Smooth muscle cell (in vitro differentiated cells): ENCODE measurements around the gene SEMG1. TPM values are rescaled to one million over a fixed set of nuclear protein-coding genes. Genes with fewer than 3 reads are reported as not detected.

Experiments
- DNase-seq: peaks from one replicate; lab custom pipeline; 2025; ENCODE audit not compliant: unreplicated experiment; lab: John Stamatoyannopoulos, UW
- H2AFZ ChIP-seq: fragments of 200-600 bp; sonication (generic); 2 replicates; pipeline ENCODE4 v1.6.0; 2016; ENCODE audit warnings: antibody characterized with exemption, low read depth, mild to moderate bottlenecking
- H3F3A ChIP-seq: fragments of 200-600 bp; sonication (generic); 2 replicates; pipeline ENCODE4 v1.6.0; 2017; ENCODE audit warnings: antibody characterized with exemption, low read depth
- H3K27ac ChIP-seq: fragments of 200-600 bp; sonication (generic); 2 replicates; pipeline ENCODE4 v1.5.1; 2016; ENCODE audit warnings: low read depth, mild to moderate bottlenecking
- H3K27me3 ChIP-seq: fragments of 200-600 bp; sonication (generic); 2 replicates; pipeline ENCODE4 v1.6.1; 2016; ENCODE audit warnings: low read depth, mild to moderate bottlenecking
- H3K36me3 ChIP-seq: fragments of 200-600 bp; sonication (generic); 2 replicates; pipeline ENCODE4 v1.5.1; 2016; ENCODE audit warnings: low read depth
- H3K4me1 ChIP-seq: fragments of 200-600 bp; sonication (generic); 2 replicates; pipeline ENCODE4 v1.5.1; 2016; ENCODE audit warnings: low read depth
- H3K4me2 ChIP-seq: fragments of 200-600 bp; sonication (generic); 2 replicates; pipeline ENCODE4 v1.6.0; 2016; ENCODE audit warnings: mild to moderate bottlenecking
- H3K4me3 ChIP-seq: fragments of 200-600 bp; sonication (generic); 2 replicates; pipeline ENCODE4 v1.5.1; 2016; ENCODE audit warnings: mild to moderate bottlenecking
- H3K79me2 ChIP-seq: fragments of 200-600 bp; sonication (generic); 2 replicates; pipeline ENCODE4 v1.6.0; 2016; ENCODE audit warnings: low read depth, mild to moderate bottlenecking
- H3K9ac ChIP-seq: fragments of 200-600 bp; sonication (generic); 2 replicates; pipeline ENCODE4 v1.6.0; 2016; ENCODE audit warnings: low read depth
- H3K9me3 ChIP-seq: fragments of 200-600 bp; sonication (generic); replicated peaks from 2 replicates; pipeline ENCODE4 v1.5.1; 2016; ENCODE audit warnings: low read depth
- H4K20me1 ChIP-seq: fragments of 200-600 bp; sonication (generic); 2 replicates; pipeline ENCODE4 v1.6.0; 2016; ENCODE audit warnings: low read depth
- CTCF ChIP-seq: fragments of 200-600 bp; sonication (generic); IDR thresholded peaks from 2 replicates; pipeline ENCODE4 v1.5.1; 2017; ENCODE audit warnings: borderline replicate concordance, mild to moderate bottlenecking, antibody characterized with exemption; ENCODE audit not compliant: insufficient read depth, poor library complexity, severe bottlenecking
- WGBS: methylation state at CpG from one replicate; pipeline ENCODE4 v1.1.7; 2016; ENCODE audit warnings: low lambda C conversion rate; 5-methylcytosine and 5-hydroxymethylcytosine counted together
- polyA plus RNA-seq: library from polyadenylated mRNA; unstranded; fragments of >200 nt; fragmentation: Nextera tagmentation; extraction: Ambion mirVana; gene quantifications from 2 replicates; pipeline ENCODE4 v1.2.1, GENCODE V29; 2016
- total RNA-seq: library from RNA; depleted of rRNA; stranded (reverse); fragments of >200 nt; gene quantifications from 2 replicates; pipeline ENCODE4 v1.2.3, GENCODE V29; 2014

Gene SEMG1
- total and polyA plus RNA-seq, 2 experiments from 2014 or later = not detected

GRCh38 chr20:45173522-45173921 lies 33.3 kb upstream of the SEMG1 start:
- Histone ChIP-seq H3K4me1 (no peaks in the 10 kb centered on the region), H3K4me3 (no peak overlapping the region), H2AFZ (no peak overlapping the region), H4K20me1 (no peaks in the 10 kb centered on the region), H3F3A (no peaks in the 10 kb centered on the region), H3K4me2 (no peak overlapping the region), H3K27ac (no peak overlapping the region), H3K9me3 (peaks cover 5% of the 10 kb centered on the region), H3K79me2 (no peaks in the 10 kb centered on the region), H3K27me3 (peaks cover 6% of the 10 kb centered on the region), H3K9ac (no peak overlapping the region), H3K36me3 (no peaks in the 10 kb centered on the region)
- TF ChIP-seq CTCF = no peak
- WGBS = 53% methylated on average over 1 of the region's 1 CpG
- no peak for DNase-seq

GRCh38 chr20:45174434-45175364 lies 32.1 kb upstream of the SEMG1 start, which contains the start of gene PI3:
TSS of gene PI3 (plus strand) at chr20:45174902. CDS start at chr20:45174923, 21 bp downstream.
- Histone ChIP-seq H3K27ac (no peak within 1 kb of the TSS), H4K20me1 (no peaks in the 10 kb centered on the region), H3K36me3 (no peaks in the 10 kb centered on the region), H3K79me2 (no peaks in the 10 kb centered on the region), H3K4me2 (no peak within 1 kb of the TSS), H3K27me3 (peaks cover 6% of the 10 kb centered on the region), H3K4me1 (no peaks in the 10 kb centered on the region), H3K4me3 (no peak within 1 kb of the TSS), H3K9ac (no peak within 1 kb of the TSS), H3F3A (no peaks in the 10 kb centered on the region), H3K9me3 (peaks cover 4% of the 10 kb centered on the region), H2AFZ (no peak within 1 kb of the TSS)
- WGBS = 85% methylated on average over 8 of the region's 8 CpGs
- DNase-seq = no peak
- TF ChIP-seq CTCF = no peak

GRCh38 chr20:45176526-45177267 lies 30.1 kb upstream of the SEMG1 start:
- H2AFZ ChIP-seq = no peak overlapping the region
- WGBS = 89% methylated on average over 4 of the region's 4 CpGs
- no peaks in the 10 kb centered on the region for H3F3A ChIP-seq
- no peak for DNase-seq
- no peaks in the 10 kb centered on the region for H3K9me3 ChIP-seq
- no peak overlapping the region for H3K4me3 ChIP-seq
- no peaks in the 10 kb centered on the region for H3K4me1 ChIP-seq
- H4K20me1 ChIP-seq = no peaks in the 10 kb centered on the region
- peaks cover 6% of the 10 kb centered on the region for H3K27me3 ChIP-seq
- H3K36me3 ChIP-seq = no peaks in the 10 kb centered on the region
- H3K27ac ChIP-seq = no peak overlapping the region
- no peak overlapping the region for H3K4me2 ChIP-seq
- no peak overlapping the region for H3K9ac ChIP-seq
- no peak for TF ChIP-seq CTCF
- no peaks in the 10 kb centered on the region for H3K79me2 ChIP-seq
